Measurements from ENCODE around the gene RIPK3.
A peak's percentile ranks its signal among the peaks of the same experiment; 100 is the strongest.

The RIPK3 gene

GRCh38 chr14:24298892-24299254 lies 40.9 kb downstream of the RIPK3 start:
- peak; percentile 4 for TF ChIP-seq CTCF (IDR thresholded peaks at IDR 0.05; ENCODE audit: insufficient read depth, low read depth, low read length, missing control alignments)
- DNase-seq (ENCODE audit: low read depth), result peak; percentile 95
- H3K4me3 ChIP-seq (ENCODE audit: low read length), result peak overlapping the region; percentile 79

GRCh38 chr14:24297190-24297964 lies 42.4 kb downstream of the RIPK3 start:
- TF ChIP-seq CTCF (IDR thresholded peaks at IDR 0.05; ENCODE audit: insufficient read depth, low read depth, low read length, missing control alignments), result peak; percentile 81
- peak; percentile 76 for DNase-seq (ENCODE audit: low read depth)
- H3K4me3 ChIP-seq (ENCODE audit: low read length), result no peak overlapping the region

- peak; percentile 88 for TF ChIP-seq CTCF (IDR thresholded peaks at IDR 0.05; ENCODE audit: insufficient read depth, low read depth, low read length, missing control alignments)
- H3K4me3 ChIP-seq (ENCODE audit: low read length), result no peak overlapping the region
- DNase-seq (ENCODE audit: low read depth), result peak; percentile 95
Observed at GRCh38 chr14:24296341-24297157, 43.2 kb downstream of the RIPK3 start.

- TF ChIP-seq CTCF (IDR thresholded peaks at IDR 0.05; ENCODE audit: insufficient read depth, low read depth, low read length, missing control alignments), result no peak
- no peak overlapping the region for H3K4me3 ChIP-seq (ENCODE audit: low read length)
- DNase-seq (ENCODE audit: low read depth), result no peak
Observed at GRCh38 chr14:24293525-24293924, 46.3 kb downstream of the RIPK3 start.

- no peak for TF ChIP-seq CTCF (IDR thresholded peaks at IDR 0.05; ENCODE audit: insufficient read depth, low read depth, low read length, missing control alignments)
- no peak overlapping the region for H3K4me3 ChIP-seq (ENCODE audit: low read length)
- no peak for DNase-seq (ENCODE audit: low read depth)
Observed at GRCh38 chr14:24292118-24292807, 47.5 kb downstream of the RIPK3 start.

GRCh38 chr14:24291446-24292117 lies 48.2 kb downstream of the RIPK3 start:
- no peak for TF ChIP-seq CTCF (IDR thresholded peaks at IDR 0.05; ENCODE audit: insufficient read depth, low read depth, low read length, missing control alignments)
- DNase-seq (ENCODE audit: low read depth), result no peak
- no peak overlapping the region for H3K4me3 ChIP-seq (ENCODE audit: low read length)

All from epithelial cell of esophagus (primary cell).